IPS-15b (cell line): ENCODE data around the gene HSD17B14.
"Not testable (repeated sequence)": the region's sequence is repeated elsewhere in the genome, so short reads cannot be mapped to it uniquely, and the experiment has no call there.

Experiments used
- H3K27me3 ChIP-seq: one replicate; pipeline ENCODE4 v1.6.1; 2013; ENCODE audit warnings: low read length; ENCODE audit not compliant: control insufficient read depth, insufficient read depth
- H3K36me3 ChIP-seq: one replicate; pipeline ENCODE4 v1.6.1; 2013; ENCODE audit warnings: low read length; ENCODE audit not compliant: control insufficient read depth, insufficient read depth
- H3K4me1 ChIP-seq: one replicate; pipeline ENCODE4 v1.6.1; 2013; ENCODE audit warnings: mild to moderate bottlenecking, low read length; ENCODE audit not compliant: control insufficient read depth, insufficient read depth
- H3K4me3 ChIP-seq: one replicate; pipeline ENCODE4 v1.5.1; 2013; ENCODE audit warnings: low read depth, low read length
- H3K9ac ChIP-seq: one replicate; pipeline ENCODE4 v1.6.1; 2013; ENCODE audit warnings: low read depth, mild to moderate bottlenecking, low read length
- H3K9me3 ChIP-seq: one replicate; pipeline ENCODE4 v1.6.1; 2013; ENCODE audit warnings: mild to moderate bottlenecking, low read length; ENCODE audit not compliant: control insufficient read depth, insufficient read depth

HSD17B14 gene

DNA sequence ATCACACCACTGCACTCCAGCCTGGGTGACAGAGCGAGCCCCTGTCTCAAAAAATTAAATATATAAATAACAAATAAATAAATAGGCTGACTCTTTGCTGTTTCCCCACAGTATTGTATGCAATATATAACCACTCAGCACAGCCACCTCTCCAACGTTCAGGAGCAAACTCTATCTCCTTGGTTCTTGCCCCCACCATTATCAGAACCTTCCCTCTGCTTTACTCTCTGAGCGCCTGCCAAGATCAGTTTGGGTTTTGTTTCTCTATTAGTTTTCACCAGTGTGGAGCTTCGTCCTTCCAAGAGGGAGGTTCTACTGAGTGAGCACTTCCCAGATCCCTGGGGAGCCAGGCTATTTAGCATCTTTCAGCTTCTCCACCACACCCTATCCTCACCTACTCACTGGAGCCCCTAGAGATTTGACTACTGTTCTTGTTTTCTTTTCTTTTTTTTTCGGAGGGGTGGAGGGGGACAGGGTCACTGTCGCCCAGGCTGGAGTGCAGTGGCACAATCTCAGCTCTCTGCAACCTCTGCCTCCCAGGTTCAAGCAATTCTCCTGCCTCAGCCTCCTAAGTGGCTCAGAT, 68.0 kb downstream of the HSD17B14 start:
- not testable (repeated sequence) for H3K9ac ChIP-seq

DNA sequence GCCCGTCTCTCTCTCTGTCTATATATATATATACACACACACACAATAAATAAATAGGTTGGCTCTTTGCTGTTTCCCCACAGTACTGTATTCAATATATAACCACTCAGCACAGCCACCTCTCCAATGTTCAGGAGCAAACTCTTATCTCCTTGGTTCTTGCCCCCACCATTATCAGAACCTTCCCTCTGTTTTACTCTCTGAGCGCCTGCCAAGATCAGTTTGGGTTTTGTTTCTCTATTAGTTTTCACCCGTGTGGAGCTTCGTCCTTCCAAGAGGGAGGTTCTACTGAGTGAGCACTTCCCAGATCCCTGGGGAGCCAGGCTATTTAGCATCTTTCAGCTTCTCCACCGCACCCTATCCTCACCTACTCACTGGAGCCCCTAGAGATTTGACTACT, 70.5 kb downstream of the HSD17B14 start:
- H3K9ac ChIP-seq, H3K4me3 ChIP-seq: not testable (repeated sequence)

More for the DNA sequence above, 68.0 kb downstream of the HSD17B14 start:
- not testable (repeated sequence) for H3K27me3 ChIP-seq, H3K4me1 ChIP-seq, H3K36me3 ChIP-seq, H3K9me3 ChIP-seq, H3K4me3 ChIP-seq

More for the DNA sequence above, 70.5 kb downstream of the HSD17B14 start:
- not testable (repeated sequence) for H3K27me3 ChIP-seq, H3K9me3 ChIP-seq, H3K4me1 ChIP-seq, H3K36me3 ChIP-seq
